GM18526 (cell line): ENCODE results near the gene KCNK18.

ENCODE experiments used
- POLR2A ChIP-seq: IDR thresholded peaks from 3 replicates; pipeline ENCODE4 v1.6.1; 2011; ENCODE audit not compliant: insufficient read length; ENCODE audit errors: extremely low read depth

KCNK18 gene

GRCh38 chr10:117253908-117254307 lies 56.6 kb downstream of the KCNK18 start:
- TF ChIP-seq POLR2A: no peak

- no peak for TF ChIP-seq POLR2A
Measured at GRCh38 chr10:117254338-117254737, 57.0 kb downstream of the KCNK18 start.

- no peak for TF ChIP-seq POLR2A
Measured at GRCh38 chr10:117254774-117255735, 57.8 kb downstream of the KCNK18 start.

GRCh38 chr10:117255835-117256460 lies 58.7 kb downstream of the KCNK18 start:
- no peak for TF ChIP-seq POLR2A

GRCh38 chr10:117256910-117257309 lies 59.6 kb downstream of the KCNK18 start:
- no peak for TF ChIP-seq POLR2A

- no peak for TF ChIP-seq POLR2A
Measured at GRCh38 chr10:117257721-117258120, 60.4 kb downstream of the KCNK18 start.

GRCh38 chr10:117259279-117259678 lies 62.0 kb downstream of the KCNK18 start:
- no peak for TF ChIP-seq POLR2A
